ENCODE data around the gene USP13. TPM values are rescaled to one million over a fixed set of nuclear protein-coding genes. Genes with fewer than 3 reads are reported as not detected.

The USP13 gene
- total and polyA plus RNA-seq, 2 of the 13 experiments (the other 11 are each of a cell fraction or from before 2014, with no cell fraction given), result 15.9 to 36.7 TPM

DNA sequence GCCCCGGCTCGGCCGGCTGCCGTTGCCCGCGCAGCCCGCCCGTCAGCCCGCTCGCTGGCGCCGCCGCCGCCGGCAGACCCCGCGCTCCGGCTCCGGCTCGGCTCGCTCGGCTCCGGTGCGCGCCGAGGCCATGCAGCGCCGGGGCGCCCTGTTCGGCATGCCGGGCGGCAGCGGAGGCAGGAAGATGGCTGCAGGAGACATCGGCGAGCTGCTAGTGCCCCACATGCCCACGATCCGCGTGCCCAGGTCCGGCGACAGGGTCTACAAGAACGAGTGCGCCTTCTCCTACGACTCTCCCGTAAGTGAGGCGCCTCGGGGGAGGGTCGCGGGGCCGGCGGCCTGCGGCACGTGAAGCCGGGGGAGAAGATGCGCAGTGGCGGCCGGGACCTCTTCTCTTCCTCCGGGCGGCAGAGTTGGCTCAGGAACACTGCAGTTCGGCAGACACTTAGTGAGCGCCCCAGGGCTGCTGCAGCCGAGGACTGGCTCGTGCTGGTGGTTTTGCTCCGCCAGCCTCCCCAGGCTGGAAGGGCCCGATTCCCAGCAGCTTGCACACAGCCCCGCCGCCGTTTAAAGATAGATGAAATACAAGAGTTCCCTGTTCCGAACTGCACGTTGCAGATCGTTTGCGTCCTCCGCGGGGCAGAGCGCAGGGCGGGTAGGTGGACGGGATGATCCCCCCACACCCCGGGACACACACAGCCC lies 407 bp downstream of the USP13 start (continued):
- TF ChIP-seq, protein P1, sequence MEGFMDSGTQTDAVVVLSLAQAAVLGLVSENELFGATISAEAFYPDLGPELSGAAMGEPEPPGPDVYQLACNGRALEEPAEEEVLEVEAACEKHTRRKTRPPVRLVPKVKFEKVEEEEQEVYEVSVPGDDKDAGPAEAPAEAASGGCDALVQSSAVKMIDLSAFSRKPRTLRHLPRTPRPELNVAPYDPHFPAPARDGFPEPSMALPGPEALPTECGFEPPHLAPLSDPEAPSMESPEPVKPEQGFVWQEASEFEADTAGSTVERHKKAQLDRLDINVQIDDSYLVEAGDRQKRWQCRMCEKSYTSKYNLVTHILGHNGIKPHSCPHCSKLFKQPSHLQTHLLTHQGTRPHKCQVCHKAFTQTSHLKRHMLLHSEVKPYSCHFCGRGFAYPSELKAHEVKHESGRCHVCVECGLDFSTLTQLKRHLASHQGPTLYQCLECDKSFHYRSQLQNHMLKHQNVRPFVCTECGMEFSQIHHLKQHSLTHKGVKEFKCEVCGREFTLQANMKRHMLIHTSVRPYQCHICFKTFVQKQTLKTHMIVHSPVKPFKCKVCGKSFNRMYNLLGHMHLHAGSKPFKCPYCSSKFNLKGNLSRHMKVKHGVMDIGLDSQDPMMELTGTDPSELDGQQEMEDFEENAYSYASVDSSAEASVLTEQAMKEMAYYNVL (CRISPR knock-in tag; IDR thresholded peaks at IDR 0.05; ENCODE audit: borderline replicate concordance), result peak; percentile 62; the same call in 1 of the 2 replicates
- 0 out of 2 replicates have a peak, but pooled peaks have one; percentile 43 for TF ChIP-seq CCDC6 (CRISPR knock-in tag; IDR thresholded peaks at IDR 0.05)
- TF ChIP-seq GATAD2A (CRISPR knock-in tag; IDR thresholded peaks at IDR 0.05), result peak; percentile 17; the same call in 1 of the 2 replicates
- 0 out of 2 replicates have a peak, but pooled peaks have one; percentile 74 for TF ChIP-seq ZNF816 (CRISPR knock-in tag; IDR thresholded peaks at IDR 0.05; ENCODE audit: borderline replicate concordance)
- TF ChIP-seq ARNTL (CRISPR knock-in tag; IDR thresholded peaks at IDR 0.05), result peak; percentile 58
- TF ChIP-seq RNF2 (conservative IDR thresholded peaks at IDR 0.05; ENCODE audit: low read depth), result 0 out of 2 replicates have a peak, but pooled peaks have one; percentile 29
- TF ChIP-seq ZSCAN29 (CRISPR knock-in tag; conservative IDR thresholded peaks at IDR 0.05), result 0 out of 2 replicates have a peak, but pooled peaks have one; percentile 23
- TF ChIP-seq, protein P2, sequence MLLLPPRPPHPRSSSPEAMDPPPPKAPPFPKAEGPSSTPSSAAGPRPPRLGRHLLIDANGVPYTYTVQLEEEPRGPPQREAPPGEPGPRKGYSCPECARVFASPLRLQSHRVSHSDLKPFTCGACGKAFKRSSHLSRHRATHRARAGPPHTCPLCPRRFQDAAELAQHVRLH (CRISPR knock-in tag; IDR thresholded peaks at IDR 0.05; ENCODE audit: borderline replicate concordance, low read depth), result 0 out of 2 replicates have a peak, but pooled peaks have one; percentile 58
- peak; percentile 82 for TF ChIP-seq BHLHE40 (IDR thresholded peaks at IDR 0.05; ENCODE audit: low read length)
- TF ChIP-seq TBX3 (IDR thresholded peaks at IDR 0.05; ENCODE audit: borderline replicate concordance), result no peak
- TF ChIP-seq ZNF589 (CRISPR knock-in tag; conservative IDR thresholded peaks at IDR 0.05), result peak; percentile 29; the same call in 1 of the 2 replicates
- TF ChIP-seq, protein P3, sequence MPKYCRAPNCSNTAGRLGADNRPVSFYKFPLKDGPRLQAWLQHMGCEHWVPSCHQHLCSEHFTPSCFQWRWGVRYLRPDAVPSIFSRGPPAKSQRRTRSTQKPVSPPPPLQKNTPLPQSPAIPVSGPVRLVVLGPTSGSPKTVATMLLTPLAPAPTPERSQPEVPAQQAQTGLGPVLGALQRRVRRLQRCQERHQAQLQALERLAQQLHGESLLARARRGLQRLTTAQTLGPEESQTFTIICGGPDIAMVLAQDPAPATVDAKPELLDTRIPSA (CRISPR knock-in tag; IDR thresholded peaks at IDR 0.05; ENCODE audit: borderline replicate concordance), result 0 out of 2 replicates have a peak, but pooled peaks have one; percentile 24
- TF ChIP-seq, protein P4, sequence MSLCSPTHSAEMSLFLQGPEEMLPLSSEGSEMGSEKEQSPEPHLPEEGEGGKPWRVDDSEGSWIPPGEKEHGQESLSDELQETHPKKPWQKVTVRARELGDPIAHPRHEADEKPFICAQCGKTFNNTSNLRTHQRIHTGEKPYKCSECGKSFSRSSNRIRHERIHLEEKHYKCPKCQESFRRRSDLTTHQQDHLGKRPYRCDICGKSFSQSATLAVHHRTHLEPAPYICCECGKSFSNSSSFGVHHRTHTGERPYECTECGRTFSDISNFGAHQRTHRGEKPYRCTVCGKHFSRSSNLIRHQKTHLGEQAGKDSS (CRISPR knock-in tag; IDR thresholded peaks at IDR 0.05; ENCODE audit: borderline replicate concordance, low read depth), result peak; percentile 69; the same call in 1 of the 2 replicates
- TF ChIP-seq MZF1 (CRISPR knock-in tag; IDR thresholded peaks at IDR 0.05; ENCODE audit: borderline replicate concordance), result 0 out of 2 replicates have a peak, but pooled peaks have one; percentile 47
- TF ChIP-seq ZNF563 (CRISPR knock-in tag; IDR thresholded peaks at IDR 0.05), result peak; percentile 54
- TF ChIP-seq ZNF230 (CRISPR knock-in tag; IDR thresholded peaks at IDR 0.05), result 0 out of 2 replicates have a peak, but pooled peaks have one; percentile 30
- peak; percentile 63 for TF ChIP-seq ZNF292 (CRISPR knock-in tag; IDR thresholded peaks at IDR 0.05; ENCODE audit: borderline replicate concordance, low read depth)
- peak; percentile 58 for TF ChIP-seq STAG1 (CRISPR knock-in tag; IDR thresholded peaks at IDR 0.05)
- TF ChIP-seq RARA (CRISPR knock-in tag; IDR thresholded peaks at IDR 0.05), result no peak
- TF ChIP-seq DR1 (CRISPR knock-in tag; IDR thresholded peaks at IDR 0.05), result peak; percentile 56; the same call in 1 of the 2 replicates
- peak; percentile 73; the same call in 1 of the 2 replicates for TF ChIP-seq ATF7-NPFF (CRISPR knock-in tag; IDR thresholded peaks at IDR 0.05; ENCODE audit: low read depth)
- TF ChIP-seq GABPB1 (CRISPR knock-in tag; IDR thresholded peaks at IDR 0.05), result peak; percentile 50; the same call in 1 of the 2 replicates
- TF ChIP-seq, protein P5, sequence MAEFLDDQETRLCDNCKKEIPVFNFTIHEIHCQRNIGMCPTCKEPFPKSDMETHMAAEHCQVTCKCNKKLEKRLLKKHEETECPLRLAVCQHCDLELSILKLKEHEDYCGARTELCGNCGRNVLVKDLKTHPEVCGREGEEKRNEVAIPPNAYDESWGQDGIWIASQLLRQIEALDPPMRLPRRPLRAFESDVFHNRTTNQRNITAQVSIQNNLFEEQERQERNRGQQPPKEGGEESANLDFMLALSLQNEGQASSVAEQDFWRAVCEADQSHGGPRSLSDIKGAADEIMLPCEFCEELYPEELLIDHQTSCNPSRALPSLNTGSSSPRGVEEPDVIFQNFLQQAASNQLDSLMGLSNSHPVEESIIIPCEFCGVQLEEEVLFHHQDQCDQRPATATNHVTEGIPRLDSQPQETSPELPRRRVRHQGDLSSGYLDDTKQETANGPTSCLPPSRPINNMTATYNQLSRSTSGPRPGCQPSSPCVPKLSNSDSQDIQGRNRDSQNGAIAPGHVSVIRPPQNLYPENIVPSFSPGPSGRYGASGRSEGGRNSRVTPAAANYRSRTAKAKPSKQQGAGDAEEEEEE (CRISPR knock-in tag; IDR thresholded peaks at IDR 0.05; ENCODE audit: borderline replicate concordance), result 0 out of 2 replicates have a peak, but pooled peaks have one; percentile 65
- TF ChIP-seq ZNF235 (CRISPR knock-in tag; IDR thresholded peaks at IDR 0.05; ENCODE audit: borderline replicate concordance), result 0 out of 2 replicates have a peak, but pooled peaks have one; percentile 32

Measured in HepG2 (cell line).